GM21526 (cell line): ENCODE data around the gene CHST5.

Source experiments
- ATAC-seq: cut with Tn5 transposase; IDR thresholded peaks from one replicate; pipeline ENCODE4 v1.9.1; 2021; ENCODE audit warnings: moderate library complexity; ENCODE audit not compliant: unreplicated experiment, low FRiP score

Gene CHST5

GRCh38 chr16:75535901-75536300, at the start of gene CHST5:
Gene CHST5, minus strand, starts transcription at chr16:75536108. Its CDS starts 5,724 bp downstream, at chr16:75530384.
- no peak for ATAC-seq

- peak; percentile 84 for ATAC-seq
Observed at GRCh38 chr16:75584108-75584507, 48.2 kb upstream of the CHST5 start.

GRCh38 chr16:75579281-75579834, 43.5 kb upstream of the CHST5 start:
- ATAC-seq, result no peak

GRCh38 chr16:75578725-75579124, 42.8 kb upstream of the CHST5 start:
- no peak for ATAC-seq

GRCh38 chr16:75578212-75578611, 42.3 kb upstream of the CHST5 start:
- no peak for ATAC-seq

GRCh38 chr16:75576384-75576811, 40.5 kb upstream of the CHST5 start:
- peak; percentile 60 for ATAC-seq

- ATAC-seq, result no peak
Observed at GRCh38 chr16:75575958-75576357, 40.0 kb upstream of the CHST5 start.

- no peak for ATAC-seq
Observed at GRCh38 chr16:75573955-75574354, 38.0 kb upstream of the CHST5 start.

GRCh38 chr16:75572864-75573542, 37.1 kb upstream of the CHST5 start:
- ATAC-seq, result no peak

- no peak for ATAC-seq
Observed at GRCh38 chr16:75570396-75571065, 34.6 kb upstream of the CHST5 start.

GRCh38 chr16:75567911-75568310, 32.0 kb upstream of the CHST5 start:
- ATAC-seq, result no peak

- ATAC-seq, result peak; percentile 5
Observed at GRCh38 chr16:75566758-75567255, 30.9 kb upstream of the CHST5 start.

GRCh38 chr16:75566040-75566757, 30.3 kb upstream of the CHST5 start, which contains the start of gene GABARAPL2:
Gene GABARAPL2, plus strand, starts transcription at chr16:75566379. Its CDS starts 108 bp downstream, at chr16:75566487.
- peak; percentile 60 for ATAC-seq

GRCh38 chr16:75565640-75566039, 29.7 kb upstream of the CHST5 start:
- peak; percentile 11 for ATAC-seq

GRCh38 chr16:75559564-75560372, 23.9 kb upstream of the CHST5 start:
- no peak for ATAC-seq

GRCh38 chr16:75558846-75559401, 23.0 kb upstream of the CHST5 start:
- ATAC-seq, result no peak

GRCh38 chr16:75556431-75556950, 20.6 kb upstream of the CHST5 start:
- peak; percentile 1 for ATAC-seq

- ATAC-seq, result peak; percentile 96
Observed at GRCh38 chr16:75555707-75556430, 20.0 kb upstream of the CHST5 start, which contains the start of gene TMEM231. Gene TMEM231, minus strand, starts transcription at chr16:75556252. Its CDS starts 43 bp downstream, at chr16:75556209.
